T-helper 2 cell treated with Interferon-gamma antibody and Interleukin-4, amounts not matched to agents 100 ng/mL and 5 ng/mL, for 36 hours (primary cell): ENCODE results near the gene SLC41A1. TPM values are rescaled to one million over a fixed set of nuclear protein-coding genes. Genes with fewer than 3 reads are reported as not detected.

Experiments
- intact Hi-C: fragments of 100-400 bp; cut with micrococcal nuclease; formaldehyde crosslinking; loops from one replicate; pipeline ENCODE4 v1.15.1; 2023
- total RNA-seq: library from RNA; stranded (reverse); gene quantifications from 2 replicates; pipeline ENCODE4 v1.2.3, GENCODE V29; 2022

SLC41A1 gene
- total RNA-seq, 1 donor from 2014 or later = 19.8 TPM

GRCh38 chr1:205763980-205764379, 49.0 kb downstream of the SLC41A1 start:
- intact Hi-C loops = no loop called here

DNA sequence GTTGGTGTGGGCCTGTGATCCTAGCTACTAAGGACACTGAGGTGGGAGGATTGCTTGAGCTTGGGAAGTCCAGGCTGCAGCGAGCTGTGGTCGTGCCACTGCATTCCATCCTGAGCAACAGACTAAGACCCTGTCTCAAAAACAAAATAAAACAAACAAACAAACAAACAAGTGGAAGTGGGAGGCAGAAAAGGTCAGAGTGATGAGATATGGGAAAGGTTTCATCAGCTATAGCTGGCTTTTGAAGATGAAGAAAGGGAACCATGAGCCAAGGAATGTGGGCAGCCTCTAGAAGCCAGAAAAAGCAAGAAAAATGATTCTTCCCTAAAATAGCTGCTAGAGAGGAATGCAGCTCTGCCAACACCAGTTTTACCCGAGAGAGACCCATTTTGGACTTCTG, 52.4 kb downstream of the SLC41A1 start:
- intact Hi-C loops = no loop called here

DNA sequence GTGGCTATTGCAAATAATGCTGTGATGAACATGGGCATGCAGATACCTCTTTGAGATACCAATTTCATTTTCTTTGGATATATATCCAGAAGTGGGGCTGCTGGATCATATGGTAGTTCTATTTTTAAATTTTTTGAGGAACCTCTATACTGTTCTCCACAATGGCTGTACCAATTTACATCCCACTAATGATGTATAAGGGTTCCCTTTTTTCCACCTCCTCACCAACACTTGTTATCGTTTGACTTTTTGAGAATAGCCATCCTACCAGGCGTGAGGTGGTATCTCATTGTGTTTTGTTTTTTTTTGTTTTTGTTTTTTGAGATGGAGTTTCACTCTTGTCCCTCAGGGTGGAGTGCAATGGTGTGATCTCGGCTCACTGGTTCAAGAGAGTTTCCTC, 56.4 kb downstream of the SLC41A1 start:
- intact Hi-C loops = loop anchor here (10.0 kb wide), 1 partner anchor 472 kb away; no protein-coding TSS in a partner anchor

GRCh38 chr1:205754857-205755256, 58.1 kb downstream of the SLC41A1 start:
- intact Hi-C loops = loop anchor here (10.0 kb wide), 1 partner anchor 470 kb away; no protein-coding TSS in a partner anchor

DNA sequence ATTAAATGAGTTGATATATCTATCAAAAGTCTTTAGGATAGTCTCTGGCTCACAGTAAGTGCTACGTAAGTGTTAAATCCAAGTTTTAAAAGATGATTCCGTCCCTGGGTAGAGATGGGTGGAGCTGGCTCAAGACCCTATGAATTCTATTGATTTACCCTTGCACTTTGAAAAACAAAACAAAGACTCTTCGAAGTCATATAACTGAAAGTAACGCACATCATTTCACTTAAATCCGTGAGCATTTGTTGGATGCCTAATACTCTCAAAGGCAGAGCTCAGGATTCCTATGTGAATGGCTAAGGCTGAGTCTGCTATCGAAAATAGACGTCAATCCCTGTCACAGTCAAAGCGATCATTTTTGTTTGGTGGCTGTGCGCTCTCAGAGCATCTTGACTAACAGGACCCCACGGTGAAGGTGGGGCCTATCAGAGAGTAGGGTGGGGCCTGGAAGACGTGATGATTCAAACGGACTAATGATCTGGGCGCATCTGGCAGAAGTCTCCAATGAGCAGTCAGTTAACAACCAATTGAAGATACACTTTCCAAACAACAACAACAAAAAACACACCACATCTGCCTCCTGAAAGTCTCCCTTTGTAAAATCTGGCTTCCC, 61.9 kb downstream of the SLC41A1 start:
- intact Hi-C loops = loop anchor here (10.0 kb wide), 1 partner anchor 466 kb away; no protein-coding TSS in a partner anchor

DNA sequence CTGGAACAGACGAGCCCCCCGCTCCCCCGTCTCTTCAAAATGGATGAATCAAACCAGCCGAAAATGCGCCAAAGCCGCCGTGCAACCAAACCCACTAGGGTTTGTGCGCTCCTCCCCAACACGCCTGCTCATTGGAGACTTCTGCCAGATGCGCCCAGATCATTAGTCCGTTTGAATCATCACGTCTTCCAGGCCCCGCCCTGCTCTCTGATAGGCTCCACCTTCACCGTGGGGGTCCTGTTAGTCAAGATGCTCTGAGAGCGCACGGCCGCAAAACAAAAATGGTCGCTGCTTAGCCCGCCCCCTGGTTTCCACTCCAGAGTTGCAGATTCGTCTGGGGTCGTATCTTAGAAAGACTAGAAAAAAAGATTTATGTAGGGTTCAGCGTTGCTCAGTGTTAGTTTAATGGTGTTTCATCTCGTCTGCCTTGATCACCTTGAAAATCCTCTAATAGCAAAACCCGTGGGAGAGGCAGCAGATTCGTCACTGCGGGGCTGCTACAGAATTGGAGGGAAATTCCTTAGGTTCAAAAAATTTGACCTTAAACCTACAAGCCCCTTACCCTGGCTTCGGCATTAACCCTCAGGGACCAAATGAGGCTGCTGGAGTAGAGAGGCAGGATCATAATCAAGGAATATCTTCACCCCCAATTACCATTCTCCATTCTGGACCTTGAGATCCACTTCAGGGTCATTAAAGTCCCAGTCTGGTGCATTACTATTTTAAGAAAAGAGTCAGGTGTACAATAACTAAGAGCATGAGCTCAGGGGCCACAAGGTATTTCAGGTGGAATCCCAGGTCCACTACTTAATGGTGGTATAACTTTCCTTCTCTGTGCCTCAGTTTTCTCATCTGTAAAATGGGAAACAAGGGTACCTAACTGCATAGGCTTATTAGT, 62.6 kb downstream of the SLC41A1 start, which contains the start of gene NUCKS1:
Gene NUCKS1 (minus strand): TSS at position 45 of the 898 bp plus-strand sequence. CDS start 209 bp downstream, outside the sequence.
- intact Hi-C loops = loop anchor here (1.0 to 10.0 kb wide), 3 partner anchors 25 to 466 kb away; partner anchors contain the start of gene RAB29

- intact Hi-C loops = loop anchor here (1.0 to 10.0 kb wide), 6 partner anchors 26 to 465 kb away; partner anchors contain the start of genes RAB29 and SLC41A1
Measured at GRCh38 chr1:205749234-205750137, 63.5 kb downstream of the SLC41A1 start.

- intact Hi-C loops = loop anchor here (1.0 to 2.0 kb wide), 3 partner anchors 34 to 65 kb away; partner anchors contain the start of gene SLC41A1
Measured at GRCh38 chr1:205748403-205749233, 64.4 kb downstream of the SLC41A1 start.

DNA sequence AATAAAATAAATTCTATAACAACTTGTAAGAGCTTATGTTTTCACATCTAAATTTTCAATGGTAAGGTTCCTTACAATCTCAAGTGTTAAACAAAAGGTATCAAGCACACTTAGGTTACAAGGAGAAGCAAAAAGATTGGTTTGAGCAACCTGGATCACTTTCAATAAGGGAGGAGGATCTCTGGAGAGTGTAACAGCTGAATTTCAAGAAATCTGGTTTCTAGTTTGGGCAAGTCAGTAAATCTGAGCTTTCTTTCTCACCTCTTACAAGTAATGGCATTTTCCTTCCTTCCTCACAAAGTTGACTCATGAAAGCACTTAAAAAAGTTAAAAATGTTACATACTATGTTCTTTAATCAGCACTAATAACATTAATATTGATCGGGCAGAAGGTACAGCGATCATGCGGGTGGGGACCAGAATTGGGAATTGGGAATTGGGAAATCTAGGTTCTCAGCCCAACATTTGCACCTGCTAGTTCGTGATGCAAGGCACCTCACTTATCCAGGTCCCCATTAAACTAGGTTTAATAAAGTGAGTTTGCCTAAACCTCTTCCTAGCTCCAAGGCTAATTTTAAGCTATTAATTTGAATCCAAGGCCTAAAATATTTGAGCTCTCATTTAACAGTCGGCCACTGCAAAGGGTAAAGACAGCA, 66.1 kb downstream of the SLC41A1 start:
- intact Hi-C loops = no loop called here

- intact Hi-C loops = no loop called here
Measured at GRCh38 chr1:205744403-205744802, 68.6 kb downstream of the SLC41A1 start.

GRCh38 chr1:205743977-205744376, 69.0 kb downstream of the SLC41A1 start:
- intact Hi-C loops = no loop called here

DNA sequence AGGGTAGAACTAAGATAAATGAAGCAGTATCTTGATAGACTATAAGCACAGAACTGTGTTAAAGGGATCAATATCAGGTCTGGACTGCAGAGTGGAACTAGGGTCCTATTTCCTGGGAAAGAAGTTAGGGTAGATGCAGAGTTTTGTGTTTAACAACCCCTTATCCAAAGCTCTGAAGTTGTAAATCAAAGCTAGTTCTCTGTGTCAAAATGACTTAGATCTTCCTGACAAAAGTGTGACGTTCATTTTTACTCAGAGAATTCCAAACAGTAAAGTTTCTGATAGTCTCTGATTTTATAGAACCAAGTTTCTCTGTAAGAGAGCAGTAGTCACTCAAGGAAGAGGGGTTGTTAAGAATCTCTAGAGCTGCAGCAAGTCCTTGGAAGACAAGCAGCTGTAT, 71.3 kb downstream of the SLC41A1 start:
- intact Hi-C loops = no loop called here

- intact Hi-C loops = no loop called here
Measured at GRCh38 chr1:205739348-205740160, 73.4 kb downstream of the SLC41A1 start.

Other genes with a start within 250 kb of the SLC41A1 start
- gene ELK4, start 181.2 kb downstream of the SLC41A1 start, total RNA-seq = 95.1 and 97.3 TPM in 2 replicates
- 0.16 and 0.23 TPM in 2 replicates for gene SLC45A3, start 132.7 kb downstream of the SLC41A1 start, total RNA-seq
- 188 and 191 TPM in 2 replicates for gene NUCKS1, start 63.0 kb downstream of the SLC41A1 start, total RNA-seq
- 42.1 and 44.9 TPM in 2 replicates for gene RAB29, start 37.7 kb downstream of the SLC41A1 start, total RNA-seq
- 1.0 and 1.2 TPM in 2 replicates for gene PM20D1, start 36.9 kb upstream of the SLC41A1 start, total RNA-seq
- gene SLC26A9, start 130.3 kb upstream of the SLC41A1 start, total RNA-seq = not detected in 2 replicates
- not detected in 2 replicates for gene RAB7B, start 190.2 kb upstream of the SLC41A1 start, total RNA-seq
- gene CTSE, start 210.7 kb upstream of the SLC41A1 start, total RNA-seq = not detected in 2 replicates
- gene RHEX, start 240.0 kb upstream of the SLC41A1 start, total RNA-seq = not detected in 2 replicates